Calu3 (cell line): Measurements from ENCODE around the gene PCDHA8. TPM values are rescaled to one million over a fixed set of nuclear protein-coding genes. Genes with fewer than 3 reads are reported as not detected.
"Not testable (repeated sequence)": the region's sequence is repeated elsewhere in the genome, so short reads cannot be mapped to it uniquely, and the experiment has no call there.

Experiments used
- Bru-seq: library from RNA; stranded (reverse); fragments of 400-500 nt; gene quantifications from one replicate; lab custom pipeline; 2021; lab: Mats Ljungman, UMichigan
- BruChase-seq, 2 experiments: library from RNA; stranded (reverse); fragments of 400-500 nt; gene quantifications; one replicate each; lab custom pipeline; 2021; lab: Mats Ljungman, UMichigan
- BruUV-seq: library from RNA; stranded (reverse); fragments of 400-500 nt; replicated peaks from 2 replicates; lab custom pipeline; 2021; lab: Mats Ljungman, UMichigan
- CTCF ChIA-PET: fragments of 300-600 bp; sonication (Branson Sonifier 250); formaldehyde crosslinking; loops from one replicate; lab custom pipeline; 2022; ENCODE audit warnings: antibody characterized with exemption; lab: Charles Lee
- DNase-seq: peaks from one replicate; pipeline ENCODE4 v3.0.0; 2022
- H3K27ac Mint-ChIP-seq: one replicate; pipeline ENCODE4 v1.8.0; 2022; ENCODE audit warnings: mixed read lengths; ENCODE audit not compliant: unreplicated experiment
- H3K27me3 Mint-ChIP-seq: one replicate; pipeline ENCODE4 v1.8.0; 2022; ENCODE audit warnings: mixed read lengths; ENCODE audit not compliant: unreplicated experiment
- H3K36me3 Mint-ChIP-seq: one replicate; pipeline ENCODE4 v1.8.0; 2022; ENCODE audit warnings: mild to moderate bottlenecking, moderate library complexity, mixed read lengths; ENCODE audit not compliant: insufficient read depth, unreplicated experiment
- H3K4me1 Mint-ChIP-seq: one replicate; pipeline ENCODE4 v1.8.0; 2022; ENCODE audit warnings: mild to moderate bottlenecking, low read depth, mixed read lengths; ENCODE audit not compliant: unreplicated experiment
- H3K4me3 Mint-ChIP-seq: one replicate; pipeline ENCODE4 v1.8.0; 2022; ENCODE audit warnings: mild to moderate bottlenecking, low read depth, moderate library complexity, mixed read lengths; ENCODE audit not compliant: unreplicated experiment
- H3K9me3 Mint-ChIP-seq: one replicate; pipeline ENCODE4 v1.8.0; 2022; ENCODE audit warnings: low read depth, mixed read lengths; ENCODE audit not compliant: unreplicated experiment
- intact Hi-C: fragments of 100-400 bp; cut with micrococcal nuclease; formaldehyde crosslinking; loops from one replicate; pipeline ENCODE4 v1.10.0; 2022; ENCODE audit not compliant: unreplicated experiment
- long read RNA-seq: library from polyadenylated mRNA; stranded (forward); transcript quantifications from one replicate; pipeline ENCODE4 v2.0.0, GENCODE V29; 2022
- total RNA-seq: library from RNA; stranded (reverse); gene quantifications from 2 replicates; pipeline ENCODE4 v1.2.3, GENCODE V29; 2022
- TF ChIP-seq, protein P1 (sequence below): fragments of 200-600 bp; IDR thresholded peaks from one replicate; pipeline ENCODE4 v1.8.0; 2022; ENCODE audit warnings: antibody characterized with exemption; ENCODE audit not compliant: unreplicated experiment

Gene PCDHA8
- total RNA-seq: 1.1 and 1.3 TPM in 2 replicates
- Bru-seq, nascent RNA: percentile 26 among the genes with signal in this experiment
- BruChase-seq, experiment 1, labeled RNA remaining after a 6-hour chase: percentile 46 among the genes with signal in this experiment
- BruChase-seq, experiment 2, labeled RNA remaining after a 2-hour chase: percentile 43 among the genes with signal in this experiment
- long read RNA-seq: 0 reads

DNA sequence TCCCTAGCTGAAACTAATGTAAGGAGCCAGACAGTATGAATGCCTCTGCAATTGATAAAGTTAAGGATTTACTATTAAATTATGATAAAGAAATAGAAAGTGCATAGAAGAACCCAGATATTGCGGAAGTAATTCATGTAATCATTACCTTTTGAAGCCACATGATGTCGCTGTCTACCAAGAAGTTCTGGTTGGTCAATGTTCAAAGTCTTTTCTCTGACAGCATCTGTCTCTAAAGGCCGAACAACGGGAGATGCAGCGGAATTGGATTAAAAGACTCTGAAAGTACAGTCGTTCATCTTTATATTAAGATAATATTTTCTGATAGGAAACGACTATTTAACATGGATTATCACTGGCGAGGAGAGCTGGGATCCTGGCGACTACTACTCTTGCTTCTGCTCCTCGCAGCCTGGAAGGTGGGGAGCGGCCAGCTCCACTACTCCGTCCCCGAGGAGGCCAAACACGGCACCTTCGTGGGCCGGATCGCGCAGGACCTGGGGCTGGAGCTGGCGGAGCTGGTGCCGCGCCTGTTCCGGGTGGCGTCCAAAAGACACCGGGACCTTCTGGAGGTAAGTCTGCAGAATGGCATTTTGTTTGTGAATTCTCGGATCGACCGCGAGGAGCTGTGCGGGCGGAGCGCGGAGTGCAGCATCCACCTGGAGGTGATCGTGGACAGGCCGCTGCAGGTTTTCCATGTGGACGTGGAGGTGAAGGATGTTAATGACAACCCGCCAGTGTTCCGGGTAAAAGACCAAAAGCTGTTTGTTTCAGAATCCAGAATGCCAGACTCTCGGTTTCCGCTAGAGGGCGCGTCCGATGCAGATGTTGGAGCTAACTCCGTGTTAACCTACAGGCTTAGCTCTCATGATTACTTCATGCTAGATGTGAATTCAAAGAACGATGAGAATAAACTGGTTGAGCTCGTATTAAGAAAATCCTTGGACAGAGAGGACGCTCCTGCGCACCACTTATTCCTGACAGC lies at the start of gene PCDHA8:
PCDHA8 (plus strand) TSS at position 210 of the 985 bp plus-strand sequence; CDS start at position 345, 135 bp downstream.
- CTCF ChIA-PET: no interaction called here
- BruUV-seq: no TSS peak
- H3K4me3 Mint-ChIP-seq: no peak within 1 kb of the TSS

GRCh38 chr5:140794595-140795258 lies 46.3 kb upstream of the PCDHA8 start, which contains the start of gene PCDHA2:
PCDHA2 (plus strand) TSS chr5:140794852.
- DNase-seq: no peak
- TF ChIP-seq, protein P1, sequence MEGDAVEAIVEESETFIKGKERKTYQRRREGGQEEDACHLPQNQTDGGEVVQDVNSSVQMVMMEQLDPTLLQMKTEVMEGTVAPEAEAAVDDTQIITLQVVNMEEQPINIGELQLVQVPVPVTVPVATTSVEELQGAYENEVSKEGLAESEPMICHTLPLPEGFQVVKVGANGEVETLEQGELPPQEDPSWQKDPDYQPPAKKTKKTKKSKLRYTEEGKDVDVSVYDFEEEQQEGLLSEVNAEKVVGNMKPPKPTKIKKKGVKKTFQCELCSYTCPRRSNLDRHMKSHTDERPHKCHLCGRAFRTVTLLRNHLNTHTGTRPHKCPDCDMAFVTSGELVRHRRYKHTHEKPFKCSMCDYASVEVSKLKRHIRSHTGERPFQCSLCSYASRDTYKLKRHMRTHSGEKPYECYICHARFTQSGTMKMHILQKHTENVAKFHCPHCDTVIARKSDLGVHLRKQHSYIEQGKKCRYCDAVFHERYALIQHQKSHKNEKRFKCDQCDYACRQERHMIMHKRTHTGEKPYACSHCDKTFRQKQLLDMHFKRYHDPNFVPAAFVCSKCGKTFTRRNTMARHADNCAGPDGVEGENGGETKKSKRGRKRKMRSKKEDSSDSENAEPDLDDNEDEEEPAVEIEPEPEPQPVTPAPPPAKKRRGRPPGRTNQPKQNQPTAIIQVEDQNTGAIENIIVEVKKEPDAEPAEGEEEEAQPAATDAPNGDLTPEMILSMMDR: no peak
- Mint-ChIP-seq H3K4me3 (no peak within 1 kb of the TSS), H3K27ac (no peak within 1 kb of the TSS), H3K27me3 (no peaks in the 10 kb centered on the region), H3K4me1 (no peaks in the 10 kb centered on the region), H3K9me3 (peaks cover 12% of the 10 kb centered on the region), H3K36me3 (no peaks in the 10 kb centered on the region)
- BruUV-seq: no TSS peak
- intact Hi-C loops: no loop called here
- CTCF ChIA-PET: no interaction called here

More for the DNA sequence above, at the start of gene PCDHA8:
- TF ChIP-seq, protein P1: no peak
- Mint-ChIP-seq H3K36me3 (no peaks in the 10 kb centered on the region), H3K4me1 (no peaks in the 10 kb centered on the region), H3K9me3 (peaks cover 16% of the 10 kb centered on the region), H3K27me3 (no peaks in the 10 kb centered on the region), H3K27ac (no peak within 1 kb of the TSS)
- intact Hi-C loops: no loop called here
- no peak for DNase-seq

DNA sequence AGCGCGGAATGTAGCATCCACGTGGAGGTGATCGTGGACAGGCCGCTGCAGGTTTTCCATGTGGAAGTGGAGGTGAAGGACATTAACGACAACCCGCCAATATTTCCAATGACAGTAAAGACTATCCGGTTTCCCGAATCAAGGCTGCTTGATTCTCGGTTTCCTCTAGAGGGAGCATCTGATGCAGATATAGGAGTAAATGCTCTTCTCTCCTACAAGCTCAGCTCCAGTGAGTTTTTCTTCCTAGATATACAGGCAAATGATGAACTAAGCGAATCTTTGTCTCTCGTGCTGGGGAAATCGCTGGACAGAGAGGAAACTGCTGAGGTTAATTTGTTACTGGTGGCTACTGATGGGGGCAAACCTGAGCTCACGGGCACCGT lies 45.7 kb upstream of the PCDHA8 start:
- Mint-ChIP-seq H3K27me3 (no peaks in the 10 kb centered on the region), H3K4me1 (no peaks in the 10 kb centered on the region), H3K36me3 (no peaks in the 10 kb centered on the region), H3K9me3 (peaks cover 12% of the 10 kb centered on the region), H3K27ac (no peak overlapping the region), H3K4me3 (no peak overlapping the region)
- DNase-seq: no peak
- TF ChIP-seq, protein P1: no peak
- intact Hi-C loops: no loop called here
- BruUV-seq: no TSS peak
- CTCF ChIA-PET: no interaction called here

DNA sequence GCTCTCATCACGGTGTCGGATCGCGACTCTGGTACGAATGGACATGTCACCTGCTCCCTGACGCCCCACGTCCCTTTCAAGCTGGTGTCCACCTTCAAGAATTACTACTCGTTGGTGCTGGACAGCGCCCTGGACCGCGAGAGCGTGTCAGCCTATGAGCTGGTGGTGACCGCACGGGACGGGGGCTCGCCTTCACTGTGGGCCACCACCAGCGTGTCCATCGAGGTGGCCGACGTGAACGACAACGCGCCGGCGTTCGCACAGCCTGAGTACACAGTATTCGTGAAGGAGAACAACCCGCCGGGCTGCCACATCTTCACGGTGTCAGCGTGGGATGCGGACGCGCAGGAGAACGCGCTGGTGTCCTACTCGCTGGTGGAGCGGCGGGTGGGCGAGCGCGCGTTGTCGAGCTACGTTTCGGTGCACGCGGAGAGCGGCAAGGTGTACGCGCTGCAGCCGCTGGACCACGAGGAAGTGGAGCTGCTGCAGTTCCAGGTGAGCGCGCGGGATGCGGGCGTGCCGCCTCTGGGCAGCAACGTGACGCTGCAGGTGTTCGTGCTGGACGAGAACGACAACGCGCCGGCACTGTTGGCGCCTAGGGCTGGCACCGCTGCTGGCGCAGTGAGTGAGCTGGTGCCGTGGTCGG lies 44.8 kb upstream of the PCDHA8 start:
- H3K4me3 Mint-ChIP-seq, DNase-seq, CTCF ChIA-PET, H3K4me1 Mint-ChIP-seq, intact Hi-C loops, H3K36me3 Mint-ChIP-seq, H3K27ac Mint-ChIP-seq, H3K27me3 Mint-ChIP-seq, BruUV-seq: not testable (repeated sequence)
- peaks cover 10% of the 10 kb centered on the region for H3K9me3 Mint-ChIP-seq
